ENCODE measurements around the gene HGF.
A peak's percentile ranks its signal among the peaks of the same experiment; 100 is the strongest.

Gene HGF

DNA sequence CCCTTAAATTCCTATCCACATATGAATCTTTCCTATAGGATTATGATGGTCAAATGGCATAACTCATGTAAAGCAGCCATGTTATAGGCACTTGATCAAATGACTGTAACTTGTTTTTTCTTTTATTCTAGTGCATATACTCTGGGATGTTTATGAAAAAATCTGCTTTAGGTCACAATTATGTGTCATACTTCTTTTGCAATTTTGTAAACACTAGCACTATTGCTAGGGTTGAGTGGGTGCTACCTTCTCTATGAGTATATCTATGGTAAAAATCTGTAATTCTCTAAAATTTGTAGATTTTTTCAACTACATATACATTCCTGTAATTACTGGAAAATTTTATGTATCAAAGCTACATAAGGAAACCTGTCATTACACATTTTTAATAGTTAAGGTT lies 50.0 kb downstream of the HGF start:
- DNase-seq (ENCODE audit: low spot score) = no peak

DNA sequence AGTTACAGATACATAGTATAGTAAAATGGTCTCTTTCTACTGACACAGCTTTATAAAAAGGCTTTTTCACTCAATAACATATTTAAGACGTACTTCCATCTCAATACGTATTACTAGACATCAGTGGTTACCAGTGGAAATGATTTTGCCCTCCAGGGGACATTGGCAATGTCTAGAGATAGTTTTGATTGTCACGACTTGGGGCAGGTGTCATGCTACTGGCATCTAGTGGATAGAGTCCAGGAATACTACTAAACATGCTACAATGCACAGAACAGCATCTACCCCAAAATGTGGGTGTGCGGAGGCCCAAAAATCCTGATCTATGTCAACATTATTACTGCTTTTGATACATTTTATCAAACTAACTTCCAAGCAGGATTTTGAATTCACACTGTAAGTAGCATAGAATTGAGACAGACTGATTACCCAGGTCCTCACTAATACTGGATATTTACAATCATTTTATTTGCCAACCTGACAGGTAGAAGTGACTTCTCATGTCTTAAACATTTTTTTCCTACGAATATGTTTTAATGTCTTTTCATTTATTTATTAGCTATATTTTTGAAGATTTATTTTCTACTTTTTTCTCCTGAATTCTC lies 53.8 kb downstream of the HGF start:
- DNase-seq (ENCODE audit: low spot score) = no peak

DNA sequence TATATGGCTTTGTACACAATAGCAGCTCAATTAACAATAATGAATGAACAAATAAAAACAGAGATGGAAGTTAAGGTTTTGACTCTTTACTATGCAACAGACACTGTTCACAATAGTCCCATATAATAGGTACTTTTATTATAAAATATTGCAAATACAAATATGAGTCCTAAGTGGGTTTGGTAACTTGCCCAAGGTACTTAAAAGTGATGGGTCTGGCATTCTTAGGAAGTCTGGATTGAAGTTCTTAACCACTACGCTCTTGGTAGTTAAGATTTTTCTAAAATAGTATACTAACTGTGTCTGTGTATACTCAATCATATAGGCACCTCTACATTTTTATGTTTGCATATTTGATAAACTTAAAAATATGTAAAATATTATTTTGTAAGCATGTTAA lies 55.5 kb downstream of the HGF start:
- no peak for DNase-seq (ENCODE audit: low spot score)

DNA sequence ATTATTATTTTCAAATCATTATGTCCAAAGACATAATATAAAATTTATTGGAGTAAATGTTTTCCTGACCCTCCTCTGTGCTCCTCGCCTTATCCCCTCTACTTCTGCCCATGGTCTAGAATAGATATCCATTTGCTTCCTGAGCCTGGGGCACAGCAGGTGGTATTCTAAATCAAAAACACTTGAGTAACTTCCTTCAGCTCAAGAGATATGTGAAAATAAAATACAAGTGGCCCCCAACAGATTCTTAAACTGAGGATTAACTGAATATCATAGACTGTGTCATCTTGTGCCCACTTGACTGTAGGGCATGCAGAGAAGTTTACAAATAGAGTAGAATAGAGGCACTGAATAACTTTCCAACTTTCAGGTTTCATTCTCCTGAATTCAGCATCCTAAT lies 59.1 kb downstream of the HGF start:
- no peak for DNase-seq (ENCODE audit: low spot score)

DNA sequence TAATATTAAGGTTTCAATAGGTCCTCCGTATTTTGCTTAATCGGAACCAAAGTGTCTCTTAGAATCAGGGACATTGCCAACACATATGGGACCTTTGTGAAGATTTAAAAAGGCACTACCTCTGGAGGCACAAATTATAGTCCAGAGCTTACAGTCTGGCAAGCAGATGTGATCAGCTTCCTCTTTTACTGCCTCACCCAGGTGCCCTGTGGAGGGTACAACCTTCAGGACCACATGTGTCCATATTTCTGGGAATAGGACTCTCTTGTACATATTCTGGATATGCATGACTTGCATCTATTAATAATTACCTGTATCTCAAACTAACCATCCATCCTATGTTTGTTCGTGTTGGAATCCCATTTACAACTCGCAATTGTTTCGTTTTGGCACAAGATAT lies 60.0 kb downstream of the HGF start:
- no peak for DNase-seq (ENCODE audit: low spot score)

DNA sequence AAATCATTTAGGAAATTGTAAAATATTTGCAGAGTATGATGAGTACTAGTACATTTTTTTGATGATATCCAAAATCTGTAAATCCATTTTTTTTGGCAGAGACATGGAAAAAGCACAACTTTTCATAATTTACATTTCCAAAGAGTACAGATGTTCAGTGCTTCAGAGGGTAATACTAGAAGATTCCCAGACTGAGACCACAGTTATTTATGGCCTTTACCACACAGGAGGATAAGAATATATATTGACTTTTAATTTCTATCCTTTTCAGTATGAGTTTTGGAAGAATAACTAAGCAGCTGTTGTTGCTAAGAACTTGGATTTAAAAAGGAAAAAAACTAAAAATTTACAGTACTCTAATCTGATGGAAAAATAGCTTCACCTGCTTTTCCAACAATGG lies 61.9 kb downstream of the HGF start:
- no peak for DNase-seq (ENCODE audit: low spot score)

DNA sequence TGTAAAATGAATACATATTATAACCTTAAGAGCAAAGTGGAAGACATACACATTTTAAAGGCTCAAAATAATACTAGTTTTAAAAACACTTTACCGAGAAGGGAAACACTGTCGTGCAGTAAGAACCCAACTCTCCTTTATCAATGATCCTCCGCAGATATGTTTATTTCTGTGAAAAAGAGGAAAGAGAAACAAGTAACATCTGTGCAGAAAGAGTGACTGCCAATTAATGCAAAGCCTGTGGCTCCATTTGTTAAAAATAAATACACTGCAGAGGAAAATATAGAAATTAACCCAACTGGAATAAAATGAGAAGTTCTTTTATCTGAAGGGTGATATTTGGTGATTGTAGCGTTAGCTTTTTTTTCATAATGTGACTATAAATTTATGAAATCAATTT lies 62.7 kb downstream of the HGF start:
- DNase-seq (ENCODE audit: low spot score) = no peak

DNA sequence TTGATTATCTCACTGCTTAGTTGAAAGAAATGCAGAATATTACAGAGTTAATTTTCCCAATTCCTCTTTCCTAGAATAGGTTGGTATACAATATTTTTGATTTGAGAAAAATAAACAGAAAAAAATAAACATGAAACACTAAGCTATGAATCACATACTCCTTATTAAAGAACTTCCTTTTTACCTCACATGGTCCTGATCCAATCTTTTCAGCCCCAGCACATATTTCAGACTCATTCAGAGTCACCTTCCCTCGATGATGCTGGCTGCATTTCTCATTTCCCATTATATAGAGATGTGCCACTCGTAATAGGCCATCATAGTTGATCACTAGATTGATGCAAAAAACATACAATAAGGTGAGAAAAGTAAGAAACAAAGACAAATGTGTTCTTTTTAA lies 64.6 kb downstream of the HGF start:
- no peak for DNase-seq (ENCODE audit: low spot score)

DNA sequence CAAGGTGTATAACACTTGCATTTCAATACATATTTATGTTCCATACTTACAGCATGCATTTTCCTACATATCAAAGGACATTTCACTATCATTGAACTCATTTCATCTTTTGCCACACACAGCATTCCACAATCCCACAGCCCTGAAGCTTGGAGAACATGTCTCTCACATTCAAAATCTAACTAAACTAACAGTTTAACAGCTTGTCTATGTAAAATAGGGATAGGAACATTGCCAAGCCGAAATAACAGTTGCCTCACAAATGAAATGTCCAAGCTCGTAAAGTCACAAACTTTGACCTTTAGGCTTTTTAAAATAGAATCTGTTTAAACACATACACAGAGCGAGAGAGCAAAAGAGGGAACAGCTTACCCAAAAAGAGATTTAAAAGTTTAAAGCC lies 65.3 kb downstream of the HGF start:
- DNase-seq (ENCODE audit: low spot score) = no peak

DNA sequence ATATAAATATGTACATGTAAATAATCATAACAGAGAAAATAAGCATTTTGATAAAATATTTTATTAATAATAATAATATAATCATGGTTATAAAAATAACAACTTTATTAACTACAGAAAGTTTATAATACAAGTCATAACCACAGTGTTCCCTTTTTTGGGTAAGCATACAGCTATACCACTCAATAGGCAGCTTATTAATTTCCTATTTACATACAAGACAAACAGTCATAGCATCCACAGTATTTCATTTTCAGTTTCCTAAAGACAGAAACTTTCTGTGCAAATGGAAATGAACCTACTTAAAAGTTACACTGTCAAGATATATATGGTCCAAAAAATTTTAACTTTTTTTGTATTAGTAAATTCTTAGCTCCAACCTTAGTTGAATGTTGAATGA lies 70.9 kb downstream of the HGF start:
- DNase-seq (ENCODE audit: low spot score) = no peak

DNA sequence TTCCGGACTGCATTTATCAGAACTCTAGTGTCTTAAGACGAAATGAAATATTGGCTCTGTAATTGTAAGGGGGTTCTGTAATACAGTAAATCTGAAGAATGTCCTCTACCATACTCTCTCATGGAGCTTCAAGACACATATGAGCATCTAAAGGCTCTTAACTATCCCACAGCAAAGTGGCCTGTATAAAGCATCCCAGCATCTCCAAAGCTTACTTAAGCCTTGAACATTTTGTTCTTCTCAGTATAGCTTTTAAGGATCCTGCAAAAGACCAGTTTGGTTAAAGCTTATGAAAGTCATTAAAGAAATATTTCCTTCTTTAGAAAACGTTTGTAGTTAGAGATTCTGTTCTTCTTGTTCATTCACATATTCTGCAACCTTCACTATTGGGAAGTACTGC lies 75.1 kb downstream of the HGF start:
- no peak for DNase-seq (ENCODE audit: low spot score)

DNA sequence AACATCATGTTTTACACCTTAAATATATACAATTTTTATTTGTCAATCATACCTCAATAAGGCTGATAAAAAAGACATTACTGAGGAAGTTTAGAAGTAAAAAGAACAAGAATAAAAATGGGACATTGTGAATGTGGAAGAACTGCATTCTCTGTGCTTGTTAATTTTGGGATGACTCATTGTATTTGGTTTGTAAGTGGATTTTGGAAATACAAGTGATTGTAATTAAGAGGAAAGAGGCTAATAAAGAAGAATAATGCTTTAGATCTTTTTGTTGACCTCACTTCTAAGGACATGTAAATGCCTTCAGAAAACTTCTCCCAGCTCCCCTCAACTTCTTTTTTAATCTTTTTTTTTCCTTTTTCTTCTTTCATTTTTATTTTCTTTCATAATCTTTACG lies 76.0 kb downstream of the HGF start:
- DNase-seq (ENCODE audit: low spot score) = no peak

DNA sequence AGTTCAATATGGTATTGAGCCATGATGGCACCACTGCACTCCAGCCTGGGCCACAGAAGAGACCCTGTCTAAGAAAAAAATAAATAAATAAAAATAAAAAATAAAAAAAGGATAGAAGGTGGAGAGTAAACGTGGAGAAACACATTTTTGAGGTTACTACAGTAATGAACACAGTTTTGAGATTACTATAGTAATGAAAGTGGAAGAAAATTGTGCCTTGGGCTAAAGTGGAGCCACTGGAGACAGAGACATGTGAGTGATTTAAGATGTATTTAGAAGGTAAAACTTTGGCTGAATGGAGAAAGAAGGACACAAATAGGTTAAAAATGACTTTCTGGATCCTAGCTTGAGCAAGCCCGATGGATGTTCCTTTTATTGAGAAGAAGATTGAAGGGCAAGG lies 76.8 kb downstream of the HGF start:
- DNase-seq (ENCODE audit: low spot score) = no peak

DNA sequence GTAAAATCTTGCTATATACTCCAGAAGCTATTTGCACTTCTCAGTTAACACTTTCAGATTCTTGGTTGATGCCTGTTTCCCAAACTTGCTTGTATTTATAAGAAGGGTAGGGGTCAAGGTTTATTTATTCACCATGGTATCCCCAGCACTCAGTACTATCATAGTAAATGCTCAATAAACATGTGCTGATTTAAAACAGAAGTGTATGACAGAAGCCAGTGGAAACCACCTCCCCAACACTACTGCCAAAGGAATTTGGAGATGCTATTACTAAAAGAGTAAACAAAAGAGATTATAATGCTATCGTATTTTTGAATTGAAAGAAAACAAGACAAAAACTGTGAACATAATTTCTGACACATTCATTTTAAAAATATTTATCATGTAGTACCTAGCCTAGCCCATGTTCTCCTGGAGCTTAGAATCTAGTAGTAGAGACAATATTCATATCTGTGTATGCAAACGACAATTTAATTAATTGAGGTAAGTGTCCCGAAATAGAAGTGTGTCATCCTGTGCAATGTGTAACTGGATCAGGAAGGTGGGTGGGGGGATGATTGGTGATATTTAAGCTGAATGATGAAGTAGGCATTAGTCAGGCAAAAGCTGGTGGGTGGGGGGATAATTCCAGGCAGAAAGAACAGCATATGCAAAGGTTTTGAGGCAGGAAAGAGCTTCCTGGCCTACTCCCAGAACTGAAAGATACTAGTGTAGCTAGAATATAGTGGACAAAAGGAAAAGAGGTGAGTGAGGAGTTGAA lies 77.5 kb downstream of the HGF start:
- DNase-seq (ENCODE audit: low spot score) = no peak

DNA sequence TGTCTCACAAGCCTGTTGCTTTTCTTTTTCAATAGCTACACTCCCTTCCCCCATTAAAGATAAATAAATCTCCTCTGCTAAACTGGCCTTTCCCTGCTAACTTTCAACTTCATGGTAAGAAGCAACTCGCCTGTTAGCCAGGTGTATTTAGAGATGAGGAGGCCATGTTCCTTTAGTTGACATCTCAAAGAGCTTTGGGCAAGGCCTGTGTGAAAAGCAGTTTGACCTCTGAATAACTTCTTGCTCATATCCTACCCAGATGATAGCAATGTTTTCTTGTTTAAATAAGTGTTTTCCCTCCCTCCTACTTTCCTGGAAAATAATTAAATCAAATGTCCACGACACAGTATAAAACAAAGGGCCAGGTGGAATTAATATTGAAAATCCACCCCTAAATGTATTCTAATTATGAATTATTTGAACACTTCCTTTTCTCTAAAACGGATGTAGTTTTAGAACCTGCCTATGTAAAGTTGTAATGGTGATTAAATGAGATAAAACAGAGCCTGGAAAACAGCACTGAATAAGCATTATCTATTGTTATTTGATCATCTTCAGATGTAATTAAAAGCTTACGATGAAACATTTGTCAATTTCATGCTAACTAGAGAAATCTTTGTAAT lies 78.5 kb downstream of the HGF start:
- DNase-seq (ENCODE audit: low spot score) = no peak

DNA sequence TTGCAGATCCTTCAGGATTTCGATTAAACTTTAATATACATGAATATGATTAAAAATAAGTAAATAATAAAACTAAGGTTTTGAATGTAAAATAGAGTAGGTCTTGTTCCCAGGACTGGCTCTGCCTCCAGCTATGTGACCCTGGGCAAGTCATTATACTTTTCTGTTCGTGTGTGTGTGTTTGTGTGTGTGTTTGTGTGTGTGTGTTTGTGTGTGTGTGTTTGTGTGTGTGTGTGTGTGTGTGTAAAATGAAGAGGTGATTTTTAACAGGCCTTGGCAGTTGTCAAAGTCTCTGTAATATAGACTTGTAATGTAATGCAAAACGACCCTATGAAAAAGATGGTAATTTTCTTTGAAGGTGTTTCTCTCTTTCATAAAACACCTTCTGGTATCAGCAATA lies 79.2 kb downstream of the HGF start:
- DNase-seq (ENCODE audit: low spot score) = no peak

DNA sequence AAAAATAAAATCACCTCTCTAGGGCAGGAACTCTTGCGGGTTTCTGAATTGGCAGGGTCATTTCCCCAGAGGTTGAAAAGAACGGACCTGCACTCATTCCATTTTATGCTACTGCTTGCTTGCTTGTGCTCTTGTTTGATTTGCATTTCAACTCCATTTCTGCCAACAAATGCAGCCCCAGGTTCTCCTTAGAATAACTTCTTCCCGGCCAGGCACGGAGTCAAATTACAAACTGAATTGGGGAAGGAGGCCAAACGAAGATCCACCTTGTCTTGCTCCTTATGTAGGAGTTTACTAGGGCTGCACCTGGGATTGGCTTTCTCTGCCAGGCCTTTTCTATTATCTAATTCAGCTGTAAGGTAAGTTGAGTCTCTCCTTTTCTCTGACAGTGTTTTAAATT lies 79.6 kb downstream of the HGF start:
- no peak for DNase-seq (ENCODE audit: low spot score)

DNA sequence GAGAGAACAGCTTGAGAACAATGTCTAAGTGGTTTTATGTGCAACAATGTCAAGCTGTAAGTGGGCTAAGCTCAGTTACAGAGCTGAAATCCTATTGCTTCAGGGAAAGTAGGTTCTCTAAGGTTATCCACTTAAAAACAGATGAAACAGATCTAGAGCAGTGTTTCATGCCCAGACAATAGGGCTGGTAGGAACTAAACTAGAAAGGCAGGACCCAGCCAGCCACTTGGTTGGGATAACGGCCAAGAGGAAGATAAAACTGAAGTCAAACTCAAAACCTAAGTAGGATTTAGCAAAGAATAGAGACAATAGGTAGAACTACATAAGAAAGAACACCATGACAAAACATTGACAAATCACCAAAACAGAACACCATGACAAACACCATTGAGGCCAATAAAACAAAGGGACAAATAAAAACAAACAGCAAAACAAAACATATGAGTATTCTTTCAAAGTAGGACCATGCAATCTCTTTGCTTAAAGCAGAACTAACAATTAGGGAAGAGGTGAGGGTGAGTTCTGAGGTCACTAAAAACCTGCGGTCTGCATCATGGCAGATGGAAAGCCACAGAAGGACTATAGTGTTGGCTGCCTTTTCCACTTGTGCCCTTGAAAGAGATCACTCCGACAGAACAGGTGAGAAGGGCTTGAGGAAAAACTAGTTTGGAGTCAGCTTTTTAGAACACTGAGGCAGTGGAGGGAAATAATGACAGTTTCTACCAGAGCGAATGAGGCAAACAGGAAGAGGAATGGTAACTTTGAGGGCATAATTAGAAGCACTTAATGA lies 81.0 kb downstream of the HGF start:
- no peak for DNase-seq (ENCODE audit: low spot score)

DNA sequence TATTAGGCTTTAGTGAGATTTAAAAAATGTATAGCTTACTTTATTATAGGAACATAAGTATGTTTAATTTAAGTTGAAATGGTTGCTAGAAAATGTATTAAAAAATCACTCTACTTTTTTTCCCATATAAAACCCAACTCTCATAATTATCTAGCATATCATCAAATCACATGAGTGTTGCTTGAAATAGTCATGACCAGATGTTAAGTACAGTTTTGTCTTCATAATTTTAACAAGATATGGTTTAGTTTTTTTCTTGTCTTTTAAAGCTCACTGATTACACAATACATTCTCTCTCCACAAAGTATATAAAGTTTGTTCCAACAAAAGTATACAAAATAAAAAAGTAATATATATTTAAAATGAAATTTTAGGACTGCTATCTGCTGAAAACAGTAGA lies 82.8 kb downstream of the HGF start:
- DNase-seq (ENCODE audit: low spot score) = no peak

DNA sequence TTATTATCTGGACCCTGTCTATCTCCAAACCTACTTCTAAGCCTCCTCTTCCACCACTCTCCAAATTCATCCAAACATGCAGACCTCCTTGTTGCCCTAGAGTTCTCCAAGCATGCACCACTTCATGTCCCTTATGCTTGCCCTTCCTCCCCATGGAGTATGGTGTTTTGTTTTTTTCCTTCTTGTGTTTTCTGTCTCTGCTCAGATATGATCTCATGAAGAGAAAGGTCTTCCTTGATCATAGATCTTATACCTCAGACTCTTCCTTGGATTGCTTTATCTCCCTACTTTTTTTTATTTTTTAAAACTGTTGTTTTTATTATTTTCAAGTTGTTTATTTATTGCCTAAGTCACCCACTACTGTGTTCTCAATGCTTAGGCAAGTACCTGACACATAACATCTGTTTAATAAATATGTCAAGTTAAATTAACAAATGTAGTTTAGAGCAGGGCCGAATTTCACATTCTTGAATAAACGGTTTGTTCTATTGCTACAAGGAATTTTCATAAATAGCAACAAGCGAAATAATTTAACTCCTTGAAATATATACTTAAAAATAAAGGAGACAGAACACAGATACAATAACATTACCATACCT lies 84.5 kb downstream of the HGF start:
- no peak for DNase-seq (ENCODE audit: low spot score)

DNA sequence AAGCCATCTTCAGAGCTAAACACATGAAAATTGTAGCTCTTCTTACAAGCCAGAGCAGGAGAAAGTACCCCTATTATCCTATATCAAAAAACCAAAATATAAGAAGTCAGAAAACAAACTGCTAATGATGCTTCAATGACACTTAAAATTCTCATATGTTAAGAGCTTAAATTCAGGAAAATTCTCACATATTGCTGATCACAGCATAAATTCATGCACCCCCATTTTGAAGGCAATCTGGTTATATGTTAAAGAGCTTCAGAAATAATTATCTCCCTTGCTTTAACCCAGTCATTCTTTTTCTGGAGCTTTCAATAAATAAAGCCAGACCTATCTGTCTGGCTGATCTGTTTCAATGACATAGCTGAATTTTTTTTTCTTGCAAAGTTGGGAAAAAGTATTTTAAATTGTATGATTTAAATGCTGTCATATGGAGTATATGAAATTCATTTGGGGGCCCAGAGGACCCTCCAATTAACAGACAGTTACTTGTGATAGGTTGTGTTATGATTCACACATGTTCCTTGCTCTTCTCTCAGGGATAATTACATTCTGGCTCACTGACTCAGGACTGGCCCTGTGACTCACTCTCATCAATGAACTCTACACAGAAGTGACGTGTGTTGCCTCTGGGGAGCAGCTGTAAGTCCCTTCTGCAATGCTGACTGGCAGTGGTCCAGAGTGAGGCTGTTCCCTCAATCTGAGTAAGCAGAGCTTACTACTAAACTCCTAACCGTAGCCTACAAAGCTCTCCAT lies 85.2 kb downstream of the HGF start:
- peak; percentile 62 for DNase-seq (ENCODE audit: low spot score)

DNA sequence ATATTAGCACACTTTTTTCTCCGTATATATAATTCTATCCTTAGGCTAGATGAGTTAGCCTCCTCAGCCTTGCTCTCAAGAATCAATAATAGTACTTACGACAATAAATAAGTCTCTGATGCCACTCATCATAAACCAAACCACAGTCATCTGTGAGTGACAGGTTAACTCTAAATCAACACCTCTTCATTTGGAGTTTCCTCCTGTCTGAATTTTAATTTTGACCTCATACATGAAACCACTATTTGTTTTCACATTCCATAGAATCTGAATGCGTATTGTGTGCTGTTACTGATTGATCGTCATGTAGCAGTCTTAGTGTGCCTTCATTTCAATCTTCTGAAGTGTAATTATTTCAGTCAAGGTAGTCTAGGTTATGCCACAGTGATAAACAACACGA lies 85.8 kb downstream of the HGF start:
- DNase-seq (ENCODE audit: low spot score) = no peak

Measured in putamen (tissue), 1 donor.